IMR-90 (cell line): ENCODE results near the gene KDM4B. TPM values are rescaled to one million over a fixed set of nuclear protein-coding genes. Genes with fewer than 3 reads are reported as not detected.

Experiments
- ATAC-seq: fragments of 200-7000 bp; cut with Tn5 transposase; 2 replicates; pipeline ENCODE4 v1.9.1; 2020; ENCODE audit warnings: low read depth, mild to moderate bottlenecking, moderate library complexity
- BruUV-seq: library from RNA; stranded (reverse); fragments of 400-500 nt; replicated peaks from 2 replicates; lab custom pipeline; 2021; lab: Mats Ljungman, UMichigan
- CTCF ChIA-PET: fragments of 300-600 bp; formaldehyde crosslinking; extraction: SDS; loops from one replicate; lab custom pipeline; 2021; ENCODE audit warnings: antibody characterized with exemption; lab: Yijun Ruan, JAX
- POLR2A ChIA-PET: fragments of 300-600 bp; sonication (Branson Sonifier 250); formaldehyde crosslinking; loops from one replicate; lab custom pipeline; 2022; ENCODE audit warnings: antibody characterized with exemption; ENCODE audit not compliant: unreplicated experiment; lab: Charles Lee
- DNase-seq: peaks from one replicate; pipeline ENCODE4 v3.0.0; 2013
- H2AFZ ChIP-seq: replicated peaks from 2 replicates; pipeline ENCODE3; 2013; ENCODE audit warnings: low read length, mild to moderate bottlenecking; ENCODE audit not compliant: poor library complexity
- H2AK5ac ChIP-seq: 2 replicates; pipeline ENCODE4 v1.6.1; 2013; ENCODE audit warnings: low read depth, low read length, inconsistent platforms
- H2AK9ac ChIP-seq: replicated peaks from 2 replicates; pipeline ENCODE3; 2013; ENCODE audit warnings: mild to moderate bottlenecking, low read depth, low read length, moderate library complexity; ENCODE audit not compliant: poor library complexity
- H2BK120ac ChIP-seq: 2 replicates; pipeline ENCODE4 v1.6.1; 2013; ENCODE audit warnings: low read depth, low read length, inconsistent platforms
- H2BK15ac ChIP-seq: 3 replicates; pipeline ENCODE4 v1.6.1; 2013; ENCODE audit warnings: low read depth, low read length, inconsistent platforms
- H2BK20ac ChIP-seq: 2 replicates; pipeline ENCODE4 v1.6.1; 2013; ENCODE audit warnings: low read depth, mild to moderate bottlenecking, inconsistent platforms, low read length, moderate library complexity
- H2BK5ac ChIP-seq: 2 replicates; pipeline ENCODE4 v1.6.1; 2013; ENCODE audit warnings: mild to moderate bottlenecking, low read depth, low read length, inconsistent platforms; ENCODE audit not compliant: poor library complexity, severe bottlenecking
- H3K14ac ChIP-seq: replicated peaks from 2 replicates; pipeline ENCODE4 v1.6.1; 2013; ENCODE audit warnings: low read depth, low read length, inconsistent platforms
- H3K18ac ChIP-seq: 2 replicates; pipeline ENCODE4 v1.6.1; 2013; ENCODE audit warnings: low read depth, low read length, control low read depth
- H3K23ac ChIP-seq: 2 replicates; pipeline ENCODE4 v1.6.1; 2013; ENCODE audit warnings: low read depth, low read length, inconsistent platforms
- H3K27ac ChIP-seq: 2 replicates; pipeline ENCODE4 v1.5.1; 2013; ENCODE audit warnings: mild to moderate bottlenecking, control low read depth, low read length; ENCODE audit not compliant: insufficient read depth
- H3K27me3 ChIP-seq: 2 replicates; pipeline ENCODE4 v1.6.1; 2013; ENCODE audit warnings: low read length; ENCODE audit not compliant: control insufficient read depth, insufficient read depth
- H3K36me3 ChIP-seq: 2 replicates; pipeline ENCODE4 v1.6.1; 2013; ENCODE audit warnings: low read length, mixed read lengths; ENCODE audit not compliant: control insufficient read depth, insufficient read depth
- H3K4ac ChIP-seq: 2 replicates; pipeline ENCODE4 v1.6.1; 2013; ENCODE audit warnings: low read depth, low read length, inconsistent platforms
- H3K4me1 ChIP-seq: 2 replicates; pipeline ENCODE4 v1.6.1; 2013; ENCODE audit warnings: low read length, mixed read lengths; ENCODE audit not compliant: control insufficient read depth, insufficient read depth
- H3K4me2 ChIP-seq: 2 replicates; pipeline ENCODE4 v1.6.1; 2013; ENCODE audit warnings: low read depth, mild to moderate bottlenecking, control low read depth, low read length, moderate library complexity
- H3K4me3 ChIP-seq: 2 replicates; pipeline ENCODE4 v1.5.1; 2013; ENCODE audit warnings: low read depth, mild to moderate bottlenecking, control low read depth, low read length, moderate library complexity; ENCODE audit not compliant: insufficient read depth
- H3K56ac ChIP-seq: 2 replicates; pipeline ENCODE4 v1.6.1; 2013; ENCODE audit warnings: low read length, inconsistent platforms; ENCODE audit not compliant: insufficient read depth; ENCODE audit errors: extremely low read depth
- H3K79me1 ChIP-seq, 2 experiments: 2 replicates each; pipeline ENCODE4 v1.6.1; 2013; ENCODE audit warnings: low read length in 2 of 2, inconsistent platforms in 1 of 2, low read depth in 1 of 2
- H3K9ac ChIP-seq: 2 replicates; pipeline ENCODE4 v1.6.1; 2013; ENCODE audit warnings: low read depth, low read length, control low read depth
- H3K9me1 ChIP-seq: 2 replicates; pipeline ENCODE4 v1.6.1; 2013; ENCODE audit warnings: low read length, inconsistent platforms; ENCODE audit not compliant: insufficient read depth
- H3K9me3 ChIP-seq: 2 replicates; pipeline ENCODE4 v1.6.1; 2013; ENCODE audit warnings: low read length; ENCODE audit not compliant: control insufficient read depth, insufficient read depth
- H4K20me1 ChIP-seq: 2 replicates; pipeline ENCODE4 v1.6.1; 2013; ENCODE audit warnings: low read length, inconsistent platforms; ENCODE audit not compliant: insufficient read depth
- H4K5ac ChIP-seq: 2 replicates; pipeline ENCODE4 v1.6.1; 2013; ENCODE audit warnings: mild to moderate bottlenecking, low read depth, low read length, control low read depth
- H4K8ac ChIP-seq, 2 experiments: 2 replicates each; pipeline ENCODE4 v1.6.1; 2013; ENCODE audit warnings: low read depth in 2 of 2, low read length in 2 of 2, control low read depth in 1 of 2, inconsistent platforms in 1 of 2
- H4K91ac ChIP-seq: 2 replicates; pipeline ENCODE4 v1.6.1; 2013; ENCODE audit warnings: low read depth, low read length, inconsistent platforms; ENCODE audit not compliant: insufficient read depth
- BHLHE40 ChIP-seq: fragments of 150-350 bp; IDR thresholded peaks from 2 replicates; pipeline ENCODE4 v1.6.1; 2016; ENCODE audit warnings: mild to moderate bottlenecking, low read depth, low read length
- CEBPB ChIP-seq: IDR thresholded peaks from 2 replicates; pipeline ENCODE4 v1.6.1; 2012; ENCODE audit warnings: low read depth, low read length, improper control_type of control experiment
- FOS ChIP-seq: fragments of 150-350 bp; IDR thresholded peaks from 2 replicates; pipeline ENCODE4 v1.6.1; 2016; ENCODE audit warnings: low read depth, low read length
- MAFK ChIP-seq: IDR thresholded peaks from 2 replicates; pipeline ENCODE4 v1.6.1; 2012; ENCODE audit warnings: low read depth, low read length, improper control_type of control experiment
- MAZ ChIP-seq: IDR thresholded peaks from 2 replicates; pipeline ENCODE4 v1.6.1; 2012; ENCODE audit warnings: low read depth, mild to moderate bottlenecking, low read length, improper control_type of control experiment, moderate library complexity, borderline replicate concordance
- MXI1 ChIP-seq: IDR thresholded peaks from 2 replicates; pipeline ENCODE4 v1.6.1; 2012; ENCODE audit warnings: low read depth, mild to moderate bottlenecking, low read length, moderate library complexity, borderline replicate concordance
- NFE2L2 ChIP-seq: fragments of 150-350 bp; IDR thresholded peaks from 2 replicates; pipeline ENCODE4 v1.6.1; 2016; ENCODE audit warnings: low read depth, mild to moderate bottlenecking, low read length
- POLR2A ChIP-seq: IDR thresholded peaks from 2 replicates; pipeline ENCODE4 v1.6.1; 2012; ENCODE audit warnings: mild to moderate bottlenecking, low read depth, low read length
- RCOR1 ChIP-seq: IDR thresholded peaks from 2 replicates; pipeline ENCODE4 v1.6.1; 2012; ENCODE audit warnings: mild to moderate bottlenecking, low read length, improper control_type of control experiment; ENCODE audit not compliant: insufficient replicate concordance
- RFX5 ChIP-seq: IDR thresholded peaks from 2 replicates; pipeline ENCODE4 v1.8.0; 2012; ENCODE audit warnings: low read depth, mild to moderate bottlenecking, low read length, moderate library complexity
- SMC3 ChIP-seq: fragments of 150-350 bp; IDR thresholded peaks from 2 replicates; pipeline ENCODE4 v1.6.1; 2016; ENCODE audit warnings: low read depth, mild to moderate bottlenecking, antibody characterized with exemption, low read length, moderate library complexity
- WGBS, 2 experiments: methylation state at CpG; one replicate each; pipeline versions ENCODE4 v1.1.5 to v1.1.7; 2013; ENCODE audit warnings: missing lambda C conversion rate in 2 of 2; ENCODE audit not compliant: insufficient read length in 1 of 2; ENCODE audit errors: extremely low coverage in 2 of 2; 5-methylcytosine and 5-hydroxymethylcytosine counted together
- dilution Hi-C: fragments of 300-500 bp; cut with HindIII; formaldehyde crosslinking; loops from one replicate; pipeline ENCODE4 v1.14.3; 2018; ENCODE audit warnings: low sequenced_read_pairs; ENCODE audit not compliant: unreplicated experiment
- in situ Hi-C: fragments of 300-500 bp; cut with MboI; formaldehyde crosslinking; loops from 3 replicates; pipeline ENCODE4 v1.14.3; 2019; ENCODE audit warnings: low sequenced_read_pairs, inconsistent platforms, mixed read lengths
- intact Hi-C: fragments of 100-400 bp; cut with micrococcal nuclease; formaldehyde crosslinking; loops from 2 replicates; pipeline ENCODE4 v1.10.0; 2022
- polyA plus RNA-seq, 3 experiments: library from polyadenylated mRNA; depleted of rRNA; stranded (reverse); fragments of >200 nt; gene quantifications; 2 replicates each; pipeline ENCODE4 v1.2.3, GENCODE V29; 2012; ENCODE audit warnings: low replicate concordance in 1 of 3
- total RNA-seq: library from RNA; depleted of rRNA; stranded (reverse); fragments of >200 nt; gene quantifications from 2 replicates; pipeline ENCODE4 v1.2.3, GENCODE V29; 2012
- TF ChIP-seq, protein P1 (sequence below): fragments of 150-350 bp; IDR thresholded peaks from 2 replicates; pipeline ENCODE4 v1.6.1; 2017; ENCODE audit warnings: mild to moderate bottlenecking, antibody characterized with exemption, low read length, low read depth
- TF ChIP-seq, protein P2 (sequence below): conservative IDR thresholded peaks from 2 replicates; pipeline ENCODE4 v1.5.1; 2012; ENCODE audit warnings: mild to moderate bottlenecking, low read depth, low read length, improper control_type of control experiment
- TF ChIP-seq, protein P3 (sequence below): fragments of 150-350 bp; IDR thresholded peaks from 2 replicates; pipeline ENCODE4 v1.6.1; 2016; ENCODE audit warnings: low read depth, mild to moderate bottlenecking, low read length, moderate library complexity, borderline replicate concordance

Gene KDM4B
- total and polyA plus RNA-seq, 2 of the 4 experiments (the other 2 are of a cell fraction) = 5.0 to 17.9 TPM

DNA sequence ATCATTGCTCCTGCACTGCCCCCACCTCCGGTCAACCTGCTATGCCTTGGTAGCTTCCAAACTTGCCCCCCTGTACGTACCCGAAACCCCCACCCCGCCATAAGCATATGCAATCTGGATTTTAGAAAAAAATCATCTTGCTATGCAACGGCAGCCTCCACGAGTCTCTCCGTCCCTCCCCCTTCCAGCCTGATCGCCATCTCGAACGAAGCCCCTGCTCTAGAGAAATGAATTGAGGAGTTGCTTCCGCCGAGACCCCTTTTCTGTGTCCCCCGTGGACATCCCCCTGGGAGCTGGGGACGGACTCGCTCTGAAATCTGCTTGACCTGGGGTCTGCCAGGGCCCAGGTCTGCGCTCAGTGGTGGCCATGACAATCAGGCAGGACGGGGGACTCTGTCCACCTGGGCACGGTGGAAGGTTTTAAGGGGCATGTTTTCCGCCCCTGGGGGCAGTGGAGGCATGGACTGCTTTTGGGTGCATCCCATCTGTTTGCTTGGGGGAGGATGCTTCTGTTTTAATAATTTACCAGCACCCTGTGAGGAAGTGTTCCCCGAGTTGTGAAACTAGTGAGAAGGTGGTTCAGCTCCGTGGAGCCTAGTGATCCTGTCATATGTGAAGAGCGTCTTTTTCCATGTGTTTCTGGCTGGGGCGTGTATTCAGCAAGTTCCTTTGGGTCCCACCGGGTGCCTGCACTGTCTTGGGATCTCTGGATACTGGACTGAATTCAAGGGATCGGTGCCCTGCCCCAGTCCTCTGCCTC, 1.0 kb downstream of the KDM4B start:
- Histone ChIP-seq H2AK9ac (peak overlapping the region; percentile 96), H3K4me2 (peak overlapping the region; percentile 97), H2BK5ac (peak overlapping the region; percentile 24), H4K8ac (no peak overlapping the region), H3K79me1 (peaks cover 2 to 54% of the 10 kb centered on the region in 2 experiments; a peak in 3 of 4 replicates), H3K36me3 (no peaks in the 10 kb centered on the region), H3K14ac (peak overlapping the region; percentile 74), H3K9me1 (peaks cover 14% of the 10 kb centered on the region), H3K56ac (no peak overlapping the region), H2BK15ac (no peak overlapping the region), H3K9me3 (no peaks in the 10 kb centered on the region), H2AK5ac (peak overlapping the region; percentile 55), H4K91ac (no peak overlapping the region), H2BK120ac (no peak overlapping the region), H3K4ac (no peak overlapping the region; the same call in none of the 2 replicates), H3K9ac (peak overlapping the region; percentile 68), H3K23ac (peak overlapping the region; percentile 86), H3K27me3 (no peaks in the 10 kb centered on the region), H4K5ac (no peak overlapping the region), H2AFZ (peak overlapping the region; percentile 65), H2BK20ac (no peak overlapping the region), H3K27ac (peak overlapping the region; percentile 3), H3K18ac (no peak overlapping the region), H3K4me1 (peaks cover 22% of the 10 kb centered on the region), H3K4me3 (peak overlapping the region; percentile 73), H4K20me1 (peaks cover 45% of the 10 kb centered on the region)
- intact Hi-C loops (loop anchor here (1.0 to 2.0 kb wide), 4 partner anchors 59 to 161 kb away; partner anchors contain the start of gene PLIN3), in situ Hi-C loops (no loop called here), dilution Hi-C loops (no loop called here)
- CTCF ChIA-PET = no interaction called here
- BruUV-seq = TSS peak; percentile 17
- DNase-seq = no peak
- ATAC-seq = no peak
- 1% methylated on average over 14 of the region's 25 CpGs; no CpG with 5 or more reads in 1 of the 2 experiments for WGBS, 2 experiments
- POLR2A ChIA-PET = interaction anchor here (0.6 to 1.1 kb wide), 2 partner anchors 57 to 58 kb away, joined by 3 read pairs; no protein-coding TSS in a partner anchor
- TF ChIP-seq NFE2L2 (no peak), MXI1 (peak; percentile 83), CEBPB (no peak), POLR2A (0 out of 2 replicates have a peak, but pooled peaks have one; percentile 20), FOS (no peak), RFX5 (no peak), MAZ (no peak), MAFK (no peak), BHLHE40 (no peak), RCOR1 (no peak), SMC3 (no peak)
- TF ChIP-seq, protein P1, sequence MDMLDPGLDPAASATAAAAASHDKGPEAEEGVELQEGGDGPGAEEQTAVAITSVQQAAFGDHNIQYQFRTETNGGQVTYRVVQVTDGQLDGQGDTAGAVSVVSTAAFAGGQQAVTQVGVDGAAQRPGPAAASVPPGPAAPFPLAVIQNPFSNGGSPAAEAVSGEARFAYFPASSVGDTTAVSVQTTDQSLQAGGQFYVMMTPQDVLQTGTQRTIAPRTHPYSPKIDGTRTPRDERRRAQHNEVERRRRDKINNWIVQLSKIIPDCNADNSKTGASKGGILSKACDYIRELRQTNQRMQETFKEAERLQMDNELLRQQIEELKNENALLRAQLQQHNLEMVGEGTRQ = no peak
- TF ChIP-seq, protein P2, sequence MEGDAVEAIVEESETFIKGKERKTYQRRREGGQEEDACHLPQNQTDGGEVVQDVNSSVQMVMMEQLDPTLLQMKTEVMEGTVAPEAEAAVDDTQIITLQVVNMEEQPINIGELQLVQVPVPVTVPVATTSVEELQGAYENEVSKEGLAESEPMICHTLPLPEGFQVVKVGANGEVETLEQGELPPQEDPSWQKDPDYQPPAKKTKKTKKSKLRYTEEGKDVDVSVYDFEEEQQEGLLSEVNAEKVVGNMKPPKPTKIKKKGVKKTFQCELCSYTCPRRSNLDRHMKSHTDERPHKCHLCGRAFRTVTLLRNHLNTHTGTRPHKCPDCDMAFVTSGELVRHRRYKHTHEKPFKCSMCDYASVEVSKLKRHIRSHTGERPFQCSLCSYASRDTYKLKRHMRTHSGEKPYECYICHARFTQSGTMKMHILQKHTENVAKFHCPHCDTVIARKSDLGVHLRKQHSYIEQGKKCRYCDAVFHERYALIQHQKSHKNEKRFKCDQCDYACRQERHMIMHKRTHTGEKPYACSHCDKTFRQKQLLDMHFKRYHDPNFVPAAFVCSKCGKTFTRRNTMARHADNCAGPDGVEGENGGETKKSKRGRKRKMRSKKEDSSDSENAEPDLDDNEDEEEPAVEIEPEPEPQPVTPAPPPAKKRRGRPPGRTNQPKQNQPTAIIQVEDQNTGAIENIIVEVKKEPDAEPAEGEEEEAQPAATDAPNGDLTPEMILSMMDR = no peak
- TF ChIP-seq, protein P3, sequence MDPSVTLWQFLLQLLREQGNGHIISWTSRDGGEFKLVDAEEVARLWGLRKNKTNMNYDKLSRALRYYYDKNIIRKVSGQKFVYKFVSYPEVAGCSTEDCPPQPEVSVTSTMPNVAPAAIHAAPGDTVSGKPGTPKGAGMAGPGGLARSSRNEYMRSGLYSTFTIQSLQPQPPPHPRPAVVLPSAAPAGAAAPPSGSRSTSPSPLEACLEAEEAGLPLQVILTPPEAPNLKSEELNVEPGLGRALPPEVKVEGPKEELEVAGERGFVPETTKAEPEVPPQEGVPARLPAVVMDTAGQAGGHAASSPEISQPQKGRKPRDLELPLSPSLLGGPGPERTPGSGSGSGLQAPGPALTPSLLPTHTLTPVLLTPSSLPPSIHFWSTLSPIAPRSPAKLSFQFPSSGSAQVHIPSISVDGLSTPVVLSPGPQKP = no peak
